ENCODE results near the gene CLEC4G. TPM values are rescaled to one million over a fixed set of nuclear protein-coding genes. Genes with fewer than 3 reads are reported as not detected.

CLEC4G gene
- total RNA-seq, 1 experiment from 2014 or later = not detected

- Histone ChIP-seq H3K4me1 (replicated peaks; ENCODE audit: insufficient read depth) (peaks cover 15% of the 10 kb centered on the region), H3F3A (ENCODE audit: insufficient read depth, low read depth) (peaks cover 20% of the 10 kb centered on the region), H3K9me3 (ENCODE audit: insufficient read depth, low read depth) (no peaks in the 10 kb centered on the region), H3K9me2 (ENCODE audit: insufficient read depth) (no peaks in the 10 kb centered on the region), H3K27ac (no peak overlapping the region), H2AFZ (no peak overlapping the region), H3K27me3 (ENCODE audit: insufficient read depth, low read depth) (peaks cover 7% of the 10 kb centered on the region; the same call in 1 of the 2 replicates), H4K20me1 (ENCODE audit: insufficient read depth) (peaks cover 25% of the 10 kb centered on the region), H3K4me3 (no peak overlapping the region), H3K4me2 (0 out of 2 replicates have a peak overlapping the region, but pooled peaks have one; percentile 6), H3K79me2 (ENCODE audit: low read depth) (peaks cover 18% of the 10 kb centered on the region), H3K36me3 (ENCODE audit: low read depth) (0 out of 2 replicates have a peak, but pooled peaks cover 6% of the 10 kb centered on the region)
- POLR2A ChIA-PET (ENCODE audit: unreplicated experiment) = no interaction called here
- CTCF ChIA-PET = no interaction called here
- TF ChIP-seq, protein P1, sequence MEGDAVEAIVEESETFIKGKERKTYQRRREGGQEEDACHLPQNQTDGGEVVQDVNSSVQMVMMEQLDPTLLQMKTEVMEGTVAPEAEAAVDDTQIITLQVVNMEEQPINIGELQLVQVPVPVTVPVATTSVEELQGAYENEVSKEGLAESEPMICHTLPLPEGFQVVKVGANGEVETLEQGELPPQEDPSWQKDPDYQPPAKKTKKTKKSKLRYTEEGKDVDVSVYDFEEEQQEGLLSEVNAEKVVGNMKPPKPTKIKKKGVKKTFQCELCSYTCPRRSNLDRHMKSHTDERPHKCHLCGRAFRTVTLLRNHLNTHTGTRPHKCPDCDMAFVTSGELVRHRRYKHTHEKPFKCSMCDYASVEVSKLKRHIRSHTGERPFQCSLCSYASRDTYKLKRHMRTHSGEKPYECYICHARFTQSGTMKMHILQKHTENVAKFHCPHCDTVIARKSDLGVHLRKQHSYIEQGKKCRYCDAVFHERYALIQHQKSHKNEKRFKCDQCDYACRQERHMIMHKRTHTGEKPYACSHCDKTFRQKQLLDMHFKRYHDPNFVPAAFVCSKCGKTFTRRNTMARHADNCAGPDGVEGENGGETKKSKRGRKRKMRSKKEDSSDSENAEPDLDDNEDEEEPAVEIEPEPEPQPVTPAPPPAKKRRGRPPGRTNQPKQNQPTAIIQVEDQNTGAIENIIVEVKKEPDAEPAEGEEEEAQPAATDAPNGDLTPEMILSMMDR (conservative IDR thresholded peaks at IDR 0.05) = no peak
- no peak for TF ChIP-seq EZH2 (IDR thresholded peaks at IDR 0.05; ENCODE audit: low read depth)
- BruUV-seq (replicated peaks) = no TSS peak
- DNase-seq = no peak
- intact Hi-C loops (cut with micrococcal nuclease; ENCODE audit: unreplicated experiment) = no loop called here
Observed at GRCh38 chr19:7685546-7686445, 46.1 kb downstream of the CLEC4G start.

- POLR2A ChIA-PET (ENCODE audit: unreplicated experiment) = no interaction called here
- CTCF ChIA-PET = no interaction called here
- intact Hi-C loops (cut with micrococcal nuclease; ENCODE audit: unreplicated experiment) = no loop called here
- no peak for TF ChIP-seq EZH2 (IDR thresholded peaks at IDR 0.05; ENCODE audit: low read depth)
- TF ChIP-seq, protein P1 (conservative IDR thresholded peaks at IDR 0.05) = no peak
- Histone ChIP-seq H2AFZ (no peak overlapping the region), H3K4me3 (peak overlapping the region; percentile 91; the same call in 1 of the 2 replicates), H3K27ac (no peak overlapping the region), H3K9me2 (ENCODE audit: insufficient read depth) (no peaks in the 10 kb centered on the region), H3K9me3 (ENCODE audit: insufficient read depth, low read depth) (no peaks in the 10 kb centered on the region), H3K79me2 (ENCODE audit: low read depth) (peaks cover 19% of the 10 kb centered on the region), H3K4me1 (replicated peaks; ENCODE audit: insufficient read depth) (peaks cover 20% of the 10 kb centered on the region), H4K20me1 (ENCODE audit: insufficient read depth) (peaks cover 25% of the 10 kb centered on the region), H3K27me3 (ENCODE audit: insufficient read depth, low read depth) (peaks cover 9% of the 10 kb centered on the region; the same call in 1 of the 2 replicates), H3F3A (ENCODE audit: insufficient read depth, low read depth) (peaks cover 20% of the 10 kb centered on the region), H3K4me2 (peak overlapping the region; percentile 88), H3K36me3 (ENCODE audit: low read depth) (0 out of 2 replicates have a peak, but pooled peaks cover 6% of the 10 kb centered on the region)
- BruUV-seq (replicated peaks) = TSS peak; percentile 26
- DNase-seq = no peak
Observed at GRCh38 chr19:7682175-7682855, 49.6 kb downstream of the CLEC4G start.
